PFSK-1 (cell line): Measurements from ENCODE around the gene SPAG6.

Experiments used
- FOXP2 ChIP-seq: optimal IDR thresholded peaks from 2 replicates; pipeline ENCODE3; 2011; ENCODE audit warnings: borderline replicate concordance, control low read depth, inconsistent platforms; ENCODE audit not compliant: insufficient read depth; ENCODE audit errors: extremely low read length, extremely low read depth
- POLR2AphosphoS5 ChIP-seq: IDR thresholded peaks from 2 replicates; pipeline ENCODE4 v1.6.1; 2012; ENCODE audit warnings: low read depth, mild to moderate bottlenecking, control low read depth, low read length, moderate library complexity
- REST ChIP-seq, 2 experiments: IDR thresholded peaks; 2 replicates each; pipeline versions ENCODE4 v1.6.1 to v1.8.0; 2011 to 2012; ENCODE audit warnings: low read depth in 2 of 2, low read length in 2 of 2, control low read depth in 1 of 2, inconsistent platforms in 1 of 2, mild to moderate bottlenecking in 1 of 2, moderate library complexity in 1 of 2; ENCODE audit not compliant: insufficient read depth in 1 of 2
- SIN3A ChIP-seq: IDR thresholded peaks from 2 replicates; pipeline ENCODE4 v1.6.1; 2012; ENCODE audit warnings: mild to moderate bottlenecking, low read length, moderate library complexity, borderline replicate concordance; ENCODE audit not compliant: insufficient read depth
- TAF1 ChIP-seq: IDR thresholded peaks from 2 replicates; pipeline ENCODE4 v1.6.1; 2012; ENCODE audit warnings: low read length, control low read depth, borderline replicate concordance; ENCODE audit not compliant: insufficient read depth

The SPAG6 gene

DNA sequence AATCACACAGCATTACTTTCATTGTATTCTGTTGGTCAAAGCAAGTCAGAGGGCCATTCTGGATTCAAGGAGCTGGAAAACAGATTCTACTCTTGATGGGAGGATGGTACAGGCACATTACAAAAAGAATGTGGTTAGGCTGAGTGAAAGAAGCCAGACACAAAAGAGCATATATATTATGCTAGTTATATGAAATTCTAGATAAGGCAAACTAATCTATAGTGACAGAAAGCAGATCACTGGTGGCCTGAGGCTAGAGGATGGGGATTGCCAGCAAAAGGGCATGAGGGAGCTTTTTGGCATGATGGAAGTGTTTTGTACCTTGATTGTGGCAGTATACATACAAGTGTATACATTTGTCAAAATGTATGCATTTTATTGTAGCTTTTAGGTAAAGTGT is 96.8 kb downstream of the SPAG6 start:
- TF ChIP-seq TAF1 (no peak), FOXP2 (no peak), POLR2AphosphoS5 (no peak), SIN3A (no peak), REST (IDR thresholded peaks at IDR 0.05; ENCODE audit: insufficient read depth in 1 of 2, low read depth in 2 of 2, low read length in 2 of 2) (no peak)

DNA sequence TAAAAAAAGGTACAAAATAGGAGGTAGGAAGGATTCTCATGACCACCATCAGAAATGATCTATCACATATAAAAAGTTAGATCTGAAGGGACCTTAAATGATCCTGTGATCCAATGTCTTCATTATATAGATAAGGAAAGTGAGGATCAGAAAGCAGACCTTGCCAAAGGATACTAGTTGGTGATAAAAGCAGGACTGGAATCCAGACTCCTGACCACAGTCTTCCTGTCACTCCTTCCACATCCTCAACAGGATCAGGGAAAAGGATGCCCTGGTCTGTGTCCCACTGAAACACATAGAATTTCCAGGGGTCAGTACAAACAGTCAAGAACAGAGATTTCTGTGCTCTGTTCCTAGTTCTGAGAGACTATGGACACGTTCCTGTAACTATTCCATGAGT is 97.2 kb downstream of the SPAG6 start:
- TF ChIP-seq POLR2AphosphoS5 (no peak), SIN3A (no peak), REST (IDR thresholded peaks at IDR 0.05; ENCODE audit: insufficient read depth in 1 of 2, low read depth in 2 of 2, low read length in 2 of 2) (no peak), TAF1 (no peak)

GRCh38 chr10:22443175-22443901 is 98.0 kb downstream of the SPAG6 start:
- TF ChIP-seq REST (IDR thresholded peaks at IDR 0.05; ENCODE audit: insufficient read depth in 1 of 2, low read depth in 2 of 2, low read length in 2 of 2) (no peak), SIN3A (no peak), POLR2AphosphoS5 (no peak), FOXP2 (no peak), TAF1 (no peak)

- TF ChIP-seq SIN3A (no peak), FOXP2 (no peak), POLR2AphosphoS5 (no peak), REST (IDR thresholded peaks at IDR 0.05; ENCODE audit: insufficient read depth in 1 of 2, low read depth in 2 of 2, low read length in 2 of 2) (no peak)
Measured at GRCh38 chr10:22444219-22444788, 99.0 kb downstream of the SPAG6 start.
